ENCODE measurements around the gene SYT3.

SYT3 gene, protein sequence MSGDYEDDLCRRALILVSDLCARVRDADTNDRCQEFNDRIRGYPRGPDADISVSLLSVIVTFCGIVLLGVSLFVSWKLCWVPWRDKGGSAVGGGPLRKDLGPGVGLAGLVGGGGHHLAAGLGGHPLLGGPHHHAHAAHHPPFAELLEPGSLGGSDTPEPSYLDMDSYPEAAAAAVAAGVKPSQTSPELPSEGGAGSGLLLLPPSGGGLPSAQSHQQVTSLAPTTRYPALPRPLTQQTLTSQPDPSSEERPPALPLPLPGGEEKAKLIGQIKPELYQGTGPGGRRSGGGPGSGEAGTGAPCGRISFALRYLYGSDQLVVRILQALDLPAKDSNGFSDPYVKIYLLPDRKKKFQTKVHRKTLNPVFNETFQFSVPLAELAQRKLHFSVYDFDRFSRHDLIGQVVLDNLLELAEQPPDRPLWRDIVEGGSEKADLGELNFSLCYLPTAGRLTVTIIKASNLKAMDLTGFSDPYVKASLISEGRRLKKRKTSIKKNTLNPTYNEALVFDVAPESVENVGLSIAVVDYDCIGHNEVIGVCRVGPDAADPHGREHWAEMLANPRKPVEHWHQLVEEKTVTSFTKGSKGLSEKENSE

DNA sequence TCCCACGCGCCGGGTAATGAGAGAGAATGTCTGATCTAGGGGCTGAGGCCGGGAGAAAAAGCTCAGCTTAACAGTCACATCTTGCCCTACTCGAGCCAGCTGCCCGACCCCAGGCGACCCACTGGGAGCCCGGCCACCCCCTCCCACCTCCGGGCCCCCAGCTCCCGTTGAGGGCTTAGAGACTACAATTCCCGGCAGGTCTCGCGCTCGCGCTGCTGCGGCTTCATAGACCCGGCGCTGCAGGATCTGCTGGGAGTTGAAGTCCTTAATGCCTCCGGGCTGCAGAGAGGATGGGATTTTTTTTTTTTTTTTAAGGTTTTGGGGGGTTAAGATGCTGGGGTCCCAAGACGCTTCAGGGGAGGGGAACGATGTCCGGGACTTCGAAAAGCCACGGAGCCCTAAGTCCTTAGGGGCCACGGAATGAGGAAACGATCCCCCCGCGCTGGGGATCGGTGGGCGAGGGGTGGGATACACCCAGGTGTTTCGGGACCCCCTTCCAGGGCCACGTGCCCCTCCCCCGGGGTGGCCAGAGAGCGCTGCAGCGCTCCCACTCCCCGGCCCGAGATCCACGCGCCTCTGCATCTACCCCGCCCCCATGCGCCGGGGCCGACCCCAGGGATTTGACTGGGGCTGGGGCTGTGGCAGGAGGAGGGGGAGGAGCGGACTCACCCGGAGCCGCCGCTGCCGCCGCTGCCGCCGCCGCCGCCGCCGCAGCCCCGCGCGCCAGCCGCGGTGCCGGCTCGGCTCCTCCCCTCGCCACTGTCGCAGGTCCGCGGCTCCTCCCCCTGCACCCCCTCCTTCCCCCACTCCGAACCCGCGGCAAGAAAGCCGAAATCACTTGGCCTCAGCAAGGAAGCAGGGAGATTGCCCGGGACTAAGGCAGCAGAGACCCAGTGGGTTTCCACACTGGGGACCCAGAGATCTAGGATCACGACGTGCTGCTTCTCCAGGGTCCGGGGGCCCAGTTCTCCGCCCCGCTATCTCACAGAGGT, at the start of gene SYT3:
Gene SYT3 (minus strand): TSS at position 761 of the 992 bp plus-strand sequence. CDS start 2,470 bp downstream, outside the sequence.
- peak; percentile 28 for DNase-seq

DNA sequence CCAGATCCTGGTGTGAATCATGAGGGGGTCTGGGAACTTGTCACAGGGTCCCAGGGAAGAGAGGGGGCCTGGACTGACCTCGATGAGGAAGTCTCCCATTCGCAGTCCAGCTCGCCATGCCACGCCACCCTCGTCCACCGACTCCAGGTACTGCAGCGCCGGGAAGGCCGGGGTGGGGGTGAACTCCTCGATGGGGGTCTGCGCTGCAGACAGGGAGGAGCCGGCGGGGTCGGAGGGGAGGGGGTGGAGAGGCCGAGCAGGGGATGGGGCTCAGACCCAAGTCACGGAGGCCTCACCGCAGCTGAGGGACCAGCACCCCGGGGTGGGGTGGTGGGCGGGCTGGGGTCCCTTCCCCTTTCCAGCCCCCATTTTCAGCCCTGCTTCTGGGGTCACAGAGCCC, 49.1 kb upstream of the SYT3 start:
- DNase-seq = no peak

DNA sequence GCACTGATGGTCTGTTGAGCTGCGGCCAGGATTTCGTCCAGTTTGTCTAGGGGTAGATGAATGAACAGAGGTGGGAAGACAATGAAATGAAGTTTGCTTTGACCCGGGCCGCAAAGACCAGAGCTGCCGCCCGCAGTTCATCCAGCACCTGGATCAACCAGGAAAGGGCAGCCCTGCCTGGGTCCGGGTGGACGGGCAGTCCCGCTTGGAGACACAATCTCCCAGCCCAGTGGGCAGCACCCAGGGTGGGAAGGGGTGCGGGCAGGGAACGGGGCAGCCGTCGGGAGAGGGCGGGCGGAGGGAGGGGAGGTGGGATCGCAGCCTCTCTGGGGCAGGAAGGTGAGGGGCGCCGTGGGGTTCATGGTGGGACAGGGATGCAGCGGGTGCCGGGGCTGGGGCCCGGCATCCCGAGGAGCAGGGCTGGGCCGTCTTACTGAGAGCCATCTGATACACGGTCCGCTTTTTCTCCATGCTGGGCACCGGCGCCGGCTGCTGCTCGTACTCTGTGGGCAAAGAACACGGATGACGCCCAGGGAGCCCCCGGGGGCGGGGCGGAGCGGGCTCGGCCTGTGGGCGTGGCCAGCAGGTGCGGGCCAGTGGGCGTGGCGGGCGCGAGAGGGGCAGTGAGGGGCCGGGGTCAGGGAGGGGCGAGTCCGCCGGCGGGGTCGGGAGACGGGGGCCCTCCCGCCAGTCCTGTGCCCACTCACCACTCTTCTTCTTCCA, 46.8 kb upstream of the SYT3 start:
- no peak for DNase-seq

DNA sequence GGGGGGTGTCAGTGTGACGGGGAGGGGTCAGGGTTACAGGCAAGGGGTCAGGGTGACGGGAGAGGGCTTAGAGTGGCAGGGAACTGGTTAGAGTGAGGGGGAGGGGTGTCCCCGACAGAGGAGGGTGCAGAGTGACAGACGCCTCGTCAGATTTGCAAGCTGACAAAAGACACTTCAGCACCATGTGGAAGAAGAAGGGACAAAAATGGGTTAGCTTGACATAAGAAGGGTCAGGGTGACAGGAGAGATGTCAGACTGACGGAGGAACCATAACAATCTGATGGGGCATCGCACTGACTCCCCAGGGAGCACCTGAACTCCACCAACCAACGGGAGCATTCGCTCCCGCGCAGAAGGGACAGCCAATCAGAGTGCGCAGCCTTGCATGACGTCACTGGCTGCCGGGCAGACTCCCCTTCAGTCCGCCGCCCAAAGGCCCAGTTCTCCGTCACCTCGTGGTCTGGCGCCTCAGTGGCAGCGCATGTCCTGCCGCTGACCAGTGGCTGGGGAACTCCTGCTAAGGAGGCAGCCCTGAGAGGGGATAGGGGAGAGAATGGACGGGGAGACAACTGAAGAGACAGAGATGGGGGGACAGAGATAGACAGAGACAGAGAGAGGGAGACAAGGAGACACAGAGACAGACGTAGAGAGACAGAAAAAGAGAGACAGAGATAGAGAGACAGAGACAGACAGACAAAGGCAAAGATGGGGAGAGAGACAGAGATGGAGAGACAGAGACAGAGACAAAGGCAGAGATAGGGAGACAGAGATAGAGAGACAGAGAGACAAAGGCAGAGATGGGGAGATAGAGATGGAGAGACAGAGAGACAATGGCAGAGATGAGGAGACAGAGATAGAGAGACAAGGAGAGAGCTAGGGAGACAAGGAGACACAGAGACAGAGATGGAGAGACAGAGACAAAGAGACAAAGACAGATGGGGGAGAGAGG, 39.8 kb upstream of the SYT3 start:
- DNase-seq = peak; percentile 81

DNA sequence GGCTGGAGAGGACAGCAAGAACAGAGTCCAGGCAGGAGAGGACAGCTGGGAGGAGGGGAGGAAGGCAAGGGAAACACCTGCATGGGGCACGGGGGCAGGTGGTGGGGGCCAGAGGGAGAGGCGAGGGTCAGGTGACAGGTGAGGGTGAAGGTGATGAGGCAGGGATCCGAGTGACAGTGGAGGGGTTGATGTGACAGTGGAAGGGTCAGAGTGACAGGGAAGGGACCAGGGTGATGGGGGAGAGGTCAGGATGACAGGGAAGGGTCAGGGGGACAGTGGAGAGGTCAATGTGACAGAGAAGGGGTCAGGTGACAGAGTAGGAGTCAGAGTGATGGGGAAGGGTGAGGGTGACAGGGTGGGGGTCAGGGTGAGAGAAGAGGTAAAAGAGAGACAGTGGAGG, 38.6 kb upstream of the SYT3 start:
- no peak for DNase-seq

DNA sequence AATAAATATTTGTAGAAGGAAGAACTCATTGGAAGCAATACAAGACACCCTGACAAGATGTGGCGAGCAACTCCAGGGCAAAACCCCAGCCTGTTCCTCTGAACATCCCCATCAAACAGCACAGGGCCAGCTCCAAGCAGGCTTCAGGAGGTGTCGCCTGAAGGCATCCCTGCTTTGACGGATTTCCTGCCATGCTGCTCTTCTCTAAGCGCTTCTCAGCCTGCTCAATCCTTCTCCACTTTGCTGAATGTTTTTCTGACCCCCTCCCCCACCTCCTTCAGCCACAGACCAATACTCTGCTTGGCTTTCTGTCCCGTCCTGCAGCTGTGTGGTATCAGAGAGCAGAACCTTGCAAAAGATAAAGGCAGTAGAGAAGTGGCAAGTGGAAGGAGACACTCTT, 38.0 kb upstream of the SYT3 start:
- DNase-seq = no peak

DNA sequence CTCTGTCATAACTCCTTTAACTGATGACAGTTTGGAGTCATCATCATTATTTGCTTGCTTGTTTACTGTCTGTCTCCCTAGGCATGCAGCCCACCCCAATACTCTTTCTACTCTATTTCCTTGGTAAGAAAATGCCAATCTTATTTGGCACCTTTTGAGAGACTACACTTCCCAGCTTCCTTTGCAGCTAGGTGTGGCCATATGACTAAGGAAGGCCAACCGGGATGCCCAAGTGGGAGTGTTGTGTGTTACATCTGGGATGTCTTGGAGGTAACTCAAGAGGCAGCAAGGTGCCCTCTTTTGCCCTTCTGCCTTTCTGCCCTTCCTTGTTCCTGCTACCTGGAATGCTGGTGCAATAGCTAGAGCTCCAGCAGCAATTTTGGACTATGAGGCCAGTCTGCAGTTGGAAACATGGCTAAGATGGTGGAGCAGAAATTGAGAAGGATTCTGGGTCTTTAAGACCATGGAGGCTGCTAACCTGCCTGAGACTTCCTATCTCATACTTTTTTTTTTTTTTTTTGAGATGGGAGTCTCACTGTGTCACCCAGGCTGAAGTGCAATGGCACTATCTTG, 37.0 kb upstream of the SYT3 start:
- DNase-seq = no peak

DNA sequence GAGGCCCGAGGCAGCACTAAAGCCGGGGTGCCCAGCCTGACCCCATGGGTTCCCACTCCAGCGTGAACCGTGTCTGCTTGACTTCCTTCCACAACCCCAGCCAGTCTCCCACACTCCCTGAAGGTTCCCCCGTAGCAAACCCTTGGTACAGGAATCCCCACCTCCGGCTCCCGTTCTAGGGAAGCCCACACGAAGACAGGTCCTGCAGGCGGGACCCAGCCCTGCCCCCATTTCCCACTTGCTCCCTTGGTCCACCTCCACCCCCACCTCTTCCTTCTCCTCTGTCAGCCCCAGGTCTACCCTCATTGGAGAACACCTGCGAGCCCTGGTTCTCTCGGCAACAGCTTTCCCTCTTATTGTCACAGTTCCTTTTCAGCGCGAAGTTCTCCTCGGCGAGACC, 33.4 kb upstream of the SYT3 start:
- DNase-seq = no peak

DNA sequence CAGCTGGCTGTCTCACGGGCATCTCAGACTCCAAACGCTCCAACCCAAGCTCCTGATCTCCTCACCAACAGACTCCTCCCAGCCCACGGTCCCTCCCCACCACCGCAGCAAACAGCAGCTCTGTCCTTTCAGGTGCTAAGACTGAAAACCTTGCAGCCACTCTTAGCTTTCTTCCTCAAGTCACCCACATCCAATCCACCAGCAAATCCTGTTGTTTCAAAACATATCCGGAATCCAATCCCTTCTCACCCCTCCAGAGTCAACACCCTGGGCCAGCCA, 30.4 kb upstream of the SYT3 start:
- DNase-seq = no peak

DNA sequence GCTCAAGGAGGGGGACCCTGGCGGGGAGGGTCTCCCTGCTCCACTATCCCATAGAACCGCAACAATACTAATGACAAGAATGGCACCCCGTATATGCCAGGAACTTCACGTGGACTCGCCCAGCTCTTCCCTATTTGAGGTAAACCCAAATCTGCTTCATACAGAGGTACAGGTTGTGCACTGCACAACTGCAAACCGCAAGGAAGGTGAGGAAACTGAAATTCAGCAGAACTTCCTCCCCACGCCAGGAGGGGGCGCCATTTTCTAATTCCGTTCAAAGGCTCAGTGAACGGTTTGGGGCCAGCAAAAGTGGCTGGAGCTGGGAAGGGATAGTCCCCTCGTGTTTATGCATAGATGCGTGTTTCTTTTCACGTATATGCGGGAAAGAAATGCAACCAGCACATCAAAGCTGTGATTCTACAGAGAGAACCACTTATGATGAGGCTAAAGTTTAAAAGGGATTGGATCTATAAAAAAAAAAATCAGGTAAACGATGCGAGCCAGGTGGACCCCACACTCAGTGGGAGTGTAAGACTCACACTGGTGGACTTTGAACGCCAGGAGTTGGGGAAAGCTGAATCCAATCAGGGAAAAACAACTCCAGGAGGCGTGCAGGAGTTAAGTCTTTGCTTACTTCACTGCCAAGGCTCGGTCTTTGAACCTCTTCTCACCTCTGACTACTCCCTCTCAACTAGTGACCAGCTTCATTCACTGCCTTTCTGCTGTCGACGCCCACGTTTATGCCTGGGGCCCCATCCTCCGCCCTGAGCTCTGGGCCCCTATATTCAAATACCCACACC, 29.8 kb upstream of the SYT3 start:
- DNase-seq = no peak

DNA sequence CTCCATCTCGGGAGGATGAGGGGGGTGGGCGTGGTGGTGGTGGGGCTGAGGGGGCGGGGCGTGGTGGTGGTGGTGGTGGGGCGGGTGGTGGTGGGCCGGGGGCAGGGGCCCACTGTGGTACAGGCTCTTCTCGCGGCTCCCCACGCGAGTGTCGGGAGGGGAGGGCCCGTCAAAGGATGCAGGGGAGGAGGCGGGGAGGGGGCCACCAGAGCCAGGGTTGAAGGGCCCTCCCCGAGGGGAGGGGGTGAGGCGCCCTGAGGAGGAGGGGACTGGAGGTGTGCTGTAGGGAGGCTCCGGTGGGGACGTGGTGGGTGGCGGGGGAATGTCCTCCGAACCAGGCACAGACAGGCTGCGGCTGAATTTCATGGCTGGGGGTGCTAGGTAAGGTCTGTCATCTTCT, 29.2 kb upstream of the SYT3 start:
- no peak for DNase-seq

DNA sequence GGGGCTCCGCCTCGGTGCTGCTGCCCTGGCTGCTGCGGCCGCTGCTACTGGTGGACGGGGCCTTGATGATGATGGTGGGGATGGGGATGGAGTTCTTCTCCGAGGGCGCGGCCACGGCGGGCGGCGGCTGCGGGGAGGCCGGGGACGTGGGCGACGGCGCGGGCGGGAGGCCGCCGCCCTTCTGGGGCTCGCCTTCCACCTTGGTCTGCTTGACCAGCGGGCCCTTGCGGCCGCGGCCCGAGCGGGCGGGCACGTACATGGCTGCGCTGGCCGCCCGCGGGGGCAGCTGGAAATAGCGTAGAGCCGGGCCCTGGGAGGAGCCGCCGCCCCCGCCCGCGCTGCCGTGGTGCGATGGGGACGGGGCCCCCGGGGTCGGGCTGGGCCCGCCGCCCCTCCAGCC, 28.7 kb upstream of the SYT3 start:
- DNase-seq = no peak

DNA sequence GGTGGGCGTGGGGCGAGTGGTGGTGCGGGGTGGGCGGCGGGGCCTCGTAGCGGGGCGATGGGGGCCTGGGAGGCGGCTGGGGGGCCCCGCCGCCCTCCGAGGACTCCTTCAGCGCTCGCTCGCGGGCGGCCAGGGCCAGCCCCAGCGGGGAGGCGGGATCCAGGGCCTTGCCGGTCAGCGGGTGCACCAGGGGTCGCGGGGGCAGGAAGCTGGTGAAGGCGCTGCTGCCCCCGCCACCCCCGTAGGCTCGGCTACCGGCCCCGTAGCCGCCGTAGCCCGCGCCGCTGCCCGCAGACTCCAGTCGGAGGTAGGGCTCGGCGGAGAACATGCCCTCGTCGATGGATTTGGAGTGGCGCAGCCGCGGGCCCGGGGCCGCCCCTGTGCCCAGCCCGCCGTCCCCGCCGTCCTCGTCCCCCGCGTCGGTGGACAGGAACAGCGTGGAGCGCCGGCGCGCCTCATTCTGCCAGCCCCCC, 28.1 kb upstream of the SYT3 start:
- no peak for DNase-seq

DNA sequence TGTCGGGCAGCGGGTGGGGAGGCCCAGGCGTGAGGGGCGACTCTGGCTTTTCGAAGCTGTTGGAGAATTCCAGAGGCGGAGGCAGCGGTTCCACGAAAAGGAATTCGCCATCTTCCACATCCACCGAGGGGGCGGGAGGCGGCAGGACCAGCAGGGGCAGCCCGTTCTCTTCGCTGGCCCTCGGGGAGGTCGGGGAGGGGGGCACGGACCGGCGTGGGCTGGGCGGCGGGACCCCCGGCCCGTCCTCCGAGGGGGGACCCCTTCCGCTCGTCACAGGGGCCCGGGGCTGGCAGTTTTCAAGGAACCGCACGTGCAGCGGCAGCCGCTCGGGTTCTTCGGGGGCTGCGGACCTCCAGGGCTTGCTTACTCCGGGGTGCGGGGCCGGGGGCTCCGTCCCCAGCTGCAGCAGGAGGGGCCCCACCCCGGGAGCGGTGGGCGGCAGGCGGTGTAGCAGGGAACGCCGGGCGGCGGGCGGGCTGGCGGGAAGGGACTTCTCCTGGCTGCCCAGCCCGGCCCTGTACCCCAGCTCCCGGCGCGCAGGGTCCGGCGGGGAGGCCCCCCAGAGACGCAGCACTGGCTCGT, 27.6 kb upstream of the SYT3 start:
- no peak for DNase-seq

DNA sequence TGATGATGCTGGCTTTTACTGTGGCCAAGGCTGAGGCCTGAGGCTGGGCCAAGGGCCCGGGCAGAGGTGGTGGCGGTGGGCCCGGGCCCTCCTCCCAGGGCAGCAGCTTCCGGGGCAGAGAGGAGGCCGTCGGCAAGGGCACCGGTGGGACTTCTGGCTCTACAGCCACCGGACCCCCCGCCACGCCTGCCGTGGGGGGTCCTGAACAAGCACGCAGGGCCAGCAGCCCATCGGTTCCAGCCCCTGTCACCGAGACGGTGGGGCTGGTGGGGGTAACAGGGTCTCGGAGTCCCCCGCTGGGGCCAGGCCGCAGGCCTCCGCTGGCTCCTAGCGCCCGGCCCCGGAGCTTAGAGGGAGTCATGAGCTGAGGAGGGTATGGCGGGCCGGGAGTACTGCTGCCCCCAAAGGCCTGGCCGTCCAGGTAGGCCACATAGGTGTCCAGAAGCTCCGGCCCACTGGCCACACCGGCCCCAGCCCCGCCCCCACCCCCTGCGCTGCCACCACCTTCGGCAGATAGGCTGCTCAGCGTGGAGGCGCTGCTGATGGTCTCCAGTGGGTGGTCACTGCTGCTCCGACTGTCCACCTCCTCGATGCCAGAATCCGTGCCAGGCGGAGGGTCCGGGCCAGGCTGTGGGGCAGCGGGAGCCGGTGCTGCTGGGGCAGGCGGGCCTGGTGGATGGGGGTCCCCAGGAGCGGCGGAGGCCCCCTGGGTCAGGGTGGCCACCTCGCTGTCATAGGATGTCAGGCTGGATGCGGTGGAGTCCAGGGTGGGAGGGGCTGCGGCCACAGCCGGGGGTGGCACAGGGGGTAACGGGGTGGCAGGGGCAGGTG, 26.9 kb upstream of the SYT3 start:
- DNase-seq = no peak

DNA sequence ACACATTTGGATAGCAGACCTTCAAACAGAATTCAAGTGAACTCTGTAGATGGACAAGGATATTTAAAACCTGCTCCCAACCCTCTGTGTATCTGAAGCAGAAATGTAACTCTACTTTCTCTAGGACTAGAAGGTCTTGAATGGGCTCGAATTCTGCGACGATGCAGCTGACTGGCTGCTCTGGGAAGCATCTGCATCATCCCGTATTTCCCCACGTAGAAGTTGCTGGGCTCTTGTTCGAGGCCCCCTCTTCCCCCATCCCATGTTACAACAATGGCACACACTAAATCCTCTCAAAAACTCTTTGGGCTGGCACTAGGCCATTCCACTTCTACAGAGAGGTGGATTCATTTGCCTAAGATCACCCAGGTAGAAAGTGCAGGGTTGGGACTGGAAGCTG, 24.5 kb upstream of the SYT3 start:
- DNase-seq = no peak

DNA sequence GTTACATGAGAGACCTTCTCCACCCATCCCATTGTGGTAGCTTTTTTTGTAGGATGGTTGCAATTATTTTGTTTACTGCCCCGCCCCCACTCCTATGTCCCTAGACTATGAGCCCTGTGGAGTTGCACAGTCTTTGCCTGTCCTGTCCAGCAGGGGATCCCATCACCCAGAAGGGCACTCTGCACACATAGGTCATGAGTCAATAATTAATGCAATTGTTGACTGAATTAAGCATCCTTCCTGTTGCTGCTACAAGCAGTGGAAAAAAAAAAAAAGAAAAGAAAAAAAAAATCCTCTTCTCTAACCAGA, 23.8 kb upstream of the SYT3 start:
- no peak for DNase-seq

DNA sequence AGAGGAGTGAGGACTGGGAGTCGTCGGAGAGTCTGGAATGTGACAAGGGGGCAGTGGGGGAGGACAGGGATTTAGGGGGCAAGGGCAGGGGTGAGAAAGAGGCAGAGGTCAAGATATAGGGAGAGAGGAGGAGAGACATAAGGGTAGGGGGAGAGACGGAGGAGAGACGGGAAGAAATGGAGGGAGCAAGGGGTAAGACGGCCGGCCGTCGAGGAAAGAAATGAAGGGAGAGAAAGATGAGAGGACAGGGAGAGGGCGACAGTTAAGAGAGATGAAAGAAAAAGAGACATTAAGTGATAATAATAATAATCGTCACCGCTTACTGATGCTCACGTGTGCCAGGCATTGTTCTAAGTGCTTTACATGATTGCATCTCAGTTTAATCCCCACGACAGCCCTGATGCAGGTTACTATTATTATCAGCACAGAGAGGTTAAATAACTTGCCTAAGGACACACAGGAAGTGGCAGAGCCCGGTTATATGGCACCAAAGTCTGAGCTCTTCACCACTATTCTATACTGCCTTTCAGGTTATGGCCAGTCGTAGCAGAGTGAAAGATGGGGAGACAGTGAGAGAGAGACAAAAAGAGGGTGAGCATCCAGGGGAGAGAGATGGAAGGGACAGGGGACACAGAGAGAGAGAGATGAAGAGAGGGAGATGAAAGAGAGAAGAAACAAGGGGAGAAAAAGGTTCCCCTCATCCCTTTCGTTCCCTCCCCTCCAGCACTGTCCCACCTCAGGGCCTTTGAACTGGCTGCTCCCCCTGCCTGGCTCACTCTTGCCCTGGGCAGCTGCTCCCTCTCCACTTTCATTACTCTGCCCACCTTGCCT, 23.2 kb upstream of the SYT3 start:
- DNase-seq = no peak

Data from right hindlimb (tissue), 1 donor.